ENCODE data around the gene LRRC8E. TPM values are rescaled to one million over a fixed set of nuclear protein-coding genes. Genes with fewer than 3 reads are reported as not detected.

Gene LRRC8E
- polyA plus RNA-seq, 1 donor from 2014 or later, result not detected

DNA sequence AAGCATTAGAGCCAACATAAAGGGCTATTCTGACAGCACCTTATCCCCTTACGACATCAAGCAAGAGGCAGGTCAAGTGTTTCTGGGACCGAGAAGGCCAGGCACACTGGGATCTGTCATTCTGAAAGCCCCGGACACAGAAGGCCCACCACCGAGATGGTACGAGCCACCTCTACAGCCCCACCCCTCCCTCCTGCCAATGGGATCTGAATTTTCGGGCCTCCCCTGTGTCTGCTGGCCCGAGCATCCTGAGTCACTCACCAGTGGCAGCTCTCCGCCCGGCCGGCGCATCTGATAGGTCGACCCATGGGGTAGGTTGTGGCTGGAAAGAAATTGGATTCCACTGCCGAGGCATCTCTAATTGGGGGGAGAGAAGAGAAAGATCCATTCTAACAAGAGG, 52.5 kb downstream of the LRRC8E start:
- no peaks in the 10 kb centered on the region for H3K9me3 Mint-ChIP-seq
- H3K27ac Mint-ChIP-seq, result peak overlapping the region in 1 of 3 donors; percentile 53
- H3K36me3 Mint-ChIP-seq, result peaks cover 4% of the 10 kb centered on the region
- H3K4me1 Mint-ChIP-seq, result peaks cover 8 to 18% (median 15%) of the 10 kb centered on the region in 3 donors
- H3K4me3 Mint-ChIP-seq, result peak overlapping the region in 3 of 4 donors; percentile 23 to 72 (median 48)
- no peaks in the 10 kb centered on the region for H3K27me3 Mint-ChIP-seq

- Mint-ChIP-seq H3K4me1 (peaks cover 8 to 18% (median 15%) of the 10 kb centered on the region in 3 donors), H3K4me3 (peak overlapping the region in 3 of 4 donors; percentile 64 to 87 (median 83)), H3K27ac (peak overlapping the region in 2 of 3 donors; percentile 36 to 39), H3K9me3 (no peaks in the 10 kb centered on the region), H3K27me3 (no peaks in the 10 kb centered on the region), H3K36me3 (peaks cover 2% of the 10 kb centered on the region)
These were observed 53.7 kb downstream of the LRRC8E start for GRCh38 chr19:7941895-7942596.

DNA sequence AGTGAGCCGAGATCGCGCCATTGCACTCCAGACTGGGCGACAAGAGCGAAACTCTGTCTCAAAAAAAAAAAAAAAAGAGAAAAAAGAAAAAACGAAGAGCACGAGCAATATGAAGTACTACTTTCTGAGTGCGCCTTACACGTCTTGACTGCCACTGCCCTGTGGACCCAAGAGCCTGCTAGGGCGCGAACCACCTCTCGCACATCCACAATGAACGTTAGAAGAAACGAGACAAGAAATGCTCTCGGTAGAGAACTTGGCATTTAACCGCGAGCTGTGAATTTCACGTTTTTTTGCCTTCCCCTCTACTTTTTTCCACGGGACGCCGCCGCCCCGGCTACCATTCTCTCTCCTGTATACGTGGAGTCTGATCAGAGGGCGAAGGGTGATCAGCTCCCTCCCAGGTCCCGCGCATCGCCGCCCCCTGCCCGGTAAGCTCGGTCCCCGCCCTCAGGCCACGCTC, 54.7 kb downstream of the LRRC8E start:
- H3K4me1 Mint-ChIP-seq, result peaks cover 8 to 18% (median 15%) of the 10 kb centered on the region in 3 donors
- no peaks in the 10 kb centered on the region for H3K27me3 Mint-ChIP-seq
- peaks cover 2% of the 10 kb centered on the region for H3K36me3 Mint-ChIP-seq
- H3K4me3 Mint-ChIP-seq, result peak overlapping the region; percentile 83 to 97 (median 91)
- peak overlapping the region; percentile 90 to 97 (median 91) for H3K27ac Mint-ChIP-seq
- H3K9me3 Mint-ChIP-seq, result no peaks in the 10 kb centered on the region

DNA sequence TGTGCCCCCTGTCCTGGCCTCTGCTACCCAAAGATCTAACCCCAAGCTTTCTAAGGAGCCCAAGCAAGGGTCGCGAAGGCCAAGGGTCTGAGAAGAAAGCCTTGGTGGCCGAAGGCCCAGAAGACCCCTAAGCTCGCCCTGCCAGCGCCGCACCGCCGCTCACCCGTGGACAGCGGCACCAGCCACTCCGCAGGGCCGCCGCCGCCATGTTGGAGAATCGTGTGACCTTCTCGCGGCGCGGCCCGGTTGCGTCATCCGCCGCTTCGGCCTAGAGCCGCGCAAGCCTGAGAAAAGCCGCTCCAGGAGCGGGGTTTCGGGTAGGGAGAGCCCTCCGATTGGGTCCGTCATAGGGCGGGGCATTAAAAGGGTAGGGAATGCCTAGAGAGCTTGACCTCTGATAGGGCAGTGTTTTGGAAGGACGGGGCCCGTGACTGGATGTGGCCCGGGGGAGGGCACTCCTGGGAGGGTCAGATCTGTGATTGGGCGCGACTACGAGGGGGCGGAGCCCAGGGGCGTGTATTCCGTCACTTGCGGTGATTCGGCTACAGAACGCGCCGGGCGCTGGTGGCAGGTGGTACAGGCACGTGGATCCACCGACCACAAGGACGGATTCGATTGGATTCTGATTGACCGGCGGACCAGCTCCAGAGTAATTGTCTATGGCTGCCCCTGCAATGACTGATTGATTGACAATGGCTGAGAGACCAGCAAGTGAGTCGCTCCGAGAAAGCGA, 55.3 kb downstream of the LRRC8E start, which contains the start of gene TIMM44:
TSS of gene TIMM44 (minus strand) at position 223 of the 733 bp plus-strand sequence. CDS start at position 208, 15 bp downstream.
- Mint-ChIP-seq H3K9me3 (no peaks in the 10 kb centered on the region), H3K27ac (peak within 1 kb of the TSS; percentile 90 to 97 (median 91)), H3K36me3 (peaks cover 2% of the 10 kb centered on the region), H3K4me1 (peaks cover 8 to 18% (median 15%) of the 10 kb centered on the region in 3 donors), H3K4me3 (peak within 1 kb of the TSS; percentile 83 to 97 (median 91)), H3K27me3 (no peaks in the 10 kb centered on the region)

DNA sequence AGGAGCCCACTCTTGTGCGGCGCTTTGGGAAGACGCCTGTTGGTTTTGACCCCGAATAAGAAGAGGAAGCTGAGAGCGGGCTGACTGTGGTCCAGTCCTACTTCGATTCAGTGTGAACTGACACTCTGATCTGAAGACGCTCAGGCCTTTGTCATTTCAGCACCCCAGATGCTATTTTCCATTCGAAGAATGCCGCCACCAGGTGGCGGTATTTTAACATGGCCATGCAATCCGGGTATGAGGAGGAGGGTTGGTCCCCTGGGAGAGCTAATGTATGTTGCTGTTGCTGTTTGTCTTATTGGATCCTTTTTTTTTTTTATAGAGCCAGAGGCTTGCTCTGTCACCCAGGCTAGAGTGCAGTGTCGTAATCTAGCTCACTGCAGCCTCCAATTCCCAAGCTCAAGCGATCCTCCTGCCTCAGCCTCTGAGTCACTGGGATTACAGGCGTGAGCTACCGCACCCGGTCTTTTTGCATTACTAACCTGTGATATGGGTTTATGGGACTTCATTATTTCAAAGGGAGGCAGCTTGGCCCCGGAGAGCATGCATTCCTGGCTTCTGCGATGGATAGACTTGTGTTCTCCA, 56.0 kb downstream of the LRRC8E start:
- H3K36me3 Mint-ChIP-seq, result peaks cover 2% of the 10 kb centered on the region
- peak overlapping the region; percentile 90 to 97 (median 91) for H3K27ac Mint-ChIP-seq
- no peaks in the 10 kb centered on the region for H3K27me3 Mint-ChIP-seq
- peaks cover 8 to 15% (median 12%) of the 10 kb centered on the region in 3 donors for H3K4me1 Mint-ChIP-seq
- peak overlapping the region; percentile 83 to 97 (median 91) for H3K4me3 Mint-ChIP-seq
- no peaks in the 10 kb centered on the region for H3K9me3 Mint-ChIP-seq

- Mint-ChIP-seq H3K9me3 (no peaks in the 10 kb centered on the region), H3K36me3 (no peaks in the 10 kb centered on the region), H3K27me3 (no peaks in the 10 kb centered on the region), H3K4me1 (peaks cover 3 to 13% (median 8%) of the 10 kb centered on the region in 3 donors), H3K4me3 (peak overlapping the region in 1 of 4 donors; percentile 23), H3K27ac (no peak overlapping the region)
These were observed 59.6 kb downstream of the LRRC8E start for GRCh38 chr19:7947939-7948338.

Other genes starting within 250 kb of the LRRC8E start
- not detected for gene RETN, start 219.5 kb upstream of the LRRC8E start, polyA plus RNA-seq
- gene MCEMP1, start 211.4 kb upstream of the LRRC8E start, polyA plus RNA-seq, result 0.73 TPM
- 219 TPM for gene TRAPPC5, start 207.7 kb upstream of the LRRC8E start, polyA plus RNA-seq
- gene FCER2, start 186.4 kb upstream of the LRRC8E start, polyA plus RNA-seq, result 197 TPM
- gene CLEC4G, start 156.4 kb upstream of the LRRC8E start, polyA plus RNA-seq, result 0.43 TPM
- gene CD209, start 141.0 kb upstream of the LRRC8E start, polyA plus RNA-seq, result not detected
- not detected for gene CLEC4M, start 125.3 kb upstream of the LRRC8E start, polyA plus RNA-seq
- 3.2 TPM for gene EVI5L, start 58.3 kb upstream of the LRRC8E start, polyA plus RNA-seq
- not detected for gene PRR36, start 14.1 kb upstream of the LRRC8E start, polyA plus RNA-seq
- gene MAP2K7, start 15.4 kb downstream of the LRRC8E start, polyA plus RNA-seq, result 2.4 TPM
- gene TGFBR3L, start 26.3 kb downstream of the LRRC8E start, polyA plus RNA-seq, result not detected
- gene SNAPC2, start 31.8 kb downstream of the LRRC8E start, polyA plus RNA-seq, result 19.0 TPM
- gene CTXN1, start 37.6 kb downstream of the LRRC8E start, polyA plus RNA-seq, result not detected
- gene TIMM44, start 55.2 kb downstream of the LRRC8E start, polyA plus RNA-seq, result 16.1 TPM
- gene ELAVL1, start 117.1 kb downstream of the LRRC8E start, polyA plus RNA-seq, result 49.3 TPM
- 1.2 TPM for gene CCL25, start 164.2 kb downstream of the LRRC8E start, polyA plus RNA-seq